HG02970 (cell line): ENCODE results near the gene PLXNB3.
"Not testable (repeated sequence)": the region's sequence is repeated elsewhere in the genome, so short reads cannot be mapped to it uniquely, and the experiment has no call there.

Experiments used
- ATAC-seq: cut with Tn5 transposase; IDR thresholded peaks from one replicate; pipeline ENCODE4 v1.9.1; 2021; ENCODE audit warnings: mild to moderate bottlenecking, moderate library complexity, moderate number of reproducible peaks; ENCODE audit not compliant: unreplicated experiment, low FRiP score

Gene PLXNB3

DNA sequence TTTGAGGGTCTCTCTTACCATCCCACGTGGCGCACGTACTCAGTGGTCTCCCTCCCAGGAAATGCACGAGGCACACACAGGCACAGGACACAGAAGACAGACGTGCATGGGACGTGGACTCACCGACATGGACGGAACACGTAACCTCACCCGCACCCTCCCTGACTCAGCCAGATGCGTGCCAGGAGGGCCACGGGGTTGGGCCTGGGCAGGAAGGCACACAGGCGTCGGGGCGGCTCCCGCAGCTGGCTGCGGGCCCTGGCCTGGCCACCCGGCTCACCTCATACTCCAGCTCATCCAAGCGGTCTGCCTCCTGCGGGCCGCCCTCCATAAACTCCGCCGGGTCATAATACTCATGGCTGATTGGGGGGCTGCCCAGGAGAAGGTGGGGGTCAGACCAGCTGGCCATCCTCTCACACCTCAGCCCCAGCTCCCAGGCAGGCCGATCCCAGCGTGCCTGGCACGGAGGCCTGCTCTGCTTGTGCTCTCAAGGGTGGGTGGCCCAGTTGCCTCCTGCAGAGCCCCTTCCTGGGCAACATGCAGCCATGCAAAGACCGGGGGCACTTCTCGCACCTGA, 43.0 kb downstream of the PLXNB3 start:
- ATAC-seq: no peak

- ATAC-seq: no peak
Observed at GRCh38 chrX:153807976-153808375, 43.9 kb downstream of the PLXNB3 start.

- ATAC-seq: no peak
Observed at GRCh38 chrX:153812220-153812619, 48.2 kb downstream of the PLXNB3 start.

DNA sequence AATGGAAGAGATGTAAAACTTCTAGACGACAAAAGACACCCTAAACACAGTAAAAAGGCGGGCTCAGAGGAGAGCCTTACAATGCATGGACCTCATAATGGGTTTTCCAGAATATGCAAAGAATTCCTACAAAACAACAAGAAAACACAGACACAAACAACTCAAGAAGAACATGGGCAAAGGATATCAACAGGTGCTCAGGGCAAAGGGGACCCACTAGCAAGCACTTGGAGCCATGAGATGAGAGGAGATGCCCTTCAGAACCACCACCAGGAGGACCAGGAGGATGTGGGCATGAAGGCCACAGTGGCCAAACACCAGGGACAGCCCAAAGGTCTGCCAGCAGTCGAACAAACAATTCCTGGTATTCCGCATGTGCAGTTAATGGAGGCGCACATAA, 49.1 kb downstream of the PLXNB3 start:
- no peak for ATAC-seq

GRCh38 chrX:153814591-153815315, 50.7 kb downstream of the PLXNB3 start:
- no peak for ATAC-seq

DNA sequence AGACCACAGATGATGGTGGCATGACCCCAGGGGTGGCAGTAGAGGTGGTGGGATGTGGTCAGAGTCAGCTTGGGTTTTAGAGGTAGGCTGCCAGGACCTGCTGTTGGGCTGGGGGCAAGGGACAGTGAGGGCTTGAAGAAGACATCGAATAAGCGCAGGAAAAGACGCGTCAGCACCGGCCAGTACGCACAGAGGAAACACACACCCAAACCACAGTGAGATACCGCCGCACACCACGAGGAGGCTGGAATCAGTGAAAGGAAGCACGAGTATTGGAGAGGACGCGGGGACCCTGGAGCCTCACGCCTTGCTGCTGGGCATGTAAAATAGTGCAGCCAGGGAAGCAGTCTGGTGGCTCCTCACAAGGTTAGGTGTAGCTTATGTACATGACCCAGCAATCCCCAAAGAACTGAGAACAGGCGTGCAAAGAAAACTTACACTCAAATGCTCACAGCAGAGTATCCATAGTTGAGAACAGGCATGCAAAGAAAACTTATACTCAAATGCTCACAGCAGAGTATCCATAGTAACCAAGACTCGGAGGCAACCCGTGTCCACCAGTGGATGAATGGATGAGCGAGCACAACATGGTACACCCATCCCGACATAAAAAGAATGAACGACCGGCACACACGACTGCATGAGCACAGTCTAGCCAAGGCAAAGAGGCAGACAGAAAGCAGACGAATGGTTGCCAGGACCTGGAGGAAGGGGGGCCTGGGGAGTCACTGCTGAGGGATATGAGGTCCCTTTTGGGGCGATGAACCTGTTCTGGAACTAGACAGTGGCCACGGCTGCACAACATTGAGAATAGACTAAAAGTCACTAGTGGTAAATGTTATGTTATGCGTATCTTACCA, 53.0 kb downstream of the PLXNB3 start:
- no peak for ATAC-seq

DNA sequence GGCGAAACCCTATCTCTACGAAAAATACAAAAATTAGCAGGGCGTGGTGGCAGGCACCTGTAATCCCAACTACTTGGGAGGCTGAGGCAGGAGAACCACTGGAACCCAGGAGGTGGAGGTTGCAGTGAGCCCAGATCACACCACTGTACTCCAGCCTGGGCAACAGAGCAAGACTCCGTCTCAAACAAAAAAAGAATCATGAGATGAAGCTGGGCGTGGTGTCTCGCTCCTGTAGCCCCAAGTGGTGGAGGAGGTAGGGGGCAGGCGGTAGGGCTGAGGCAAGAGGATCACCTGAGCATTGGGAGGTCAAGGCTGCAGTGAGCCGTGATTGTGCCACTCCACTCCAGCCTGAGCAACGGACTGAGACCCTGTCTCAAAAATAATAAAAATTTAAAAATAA, 54.0 kb downstream of the PLXNB3 start:
- not testable (repeated sequence) for ATAC-seq

DNA sequence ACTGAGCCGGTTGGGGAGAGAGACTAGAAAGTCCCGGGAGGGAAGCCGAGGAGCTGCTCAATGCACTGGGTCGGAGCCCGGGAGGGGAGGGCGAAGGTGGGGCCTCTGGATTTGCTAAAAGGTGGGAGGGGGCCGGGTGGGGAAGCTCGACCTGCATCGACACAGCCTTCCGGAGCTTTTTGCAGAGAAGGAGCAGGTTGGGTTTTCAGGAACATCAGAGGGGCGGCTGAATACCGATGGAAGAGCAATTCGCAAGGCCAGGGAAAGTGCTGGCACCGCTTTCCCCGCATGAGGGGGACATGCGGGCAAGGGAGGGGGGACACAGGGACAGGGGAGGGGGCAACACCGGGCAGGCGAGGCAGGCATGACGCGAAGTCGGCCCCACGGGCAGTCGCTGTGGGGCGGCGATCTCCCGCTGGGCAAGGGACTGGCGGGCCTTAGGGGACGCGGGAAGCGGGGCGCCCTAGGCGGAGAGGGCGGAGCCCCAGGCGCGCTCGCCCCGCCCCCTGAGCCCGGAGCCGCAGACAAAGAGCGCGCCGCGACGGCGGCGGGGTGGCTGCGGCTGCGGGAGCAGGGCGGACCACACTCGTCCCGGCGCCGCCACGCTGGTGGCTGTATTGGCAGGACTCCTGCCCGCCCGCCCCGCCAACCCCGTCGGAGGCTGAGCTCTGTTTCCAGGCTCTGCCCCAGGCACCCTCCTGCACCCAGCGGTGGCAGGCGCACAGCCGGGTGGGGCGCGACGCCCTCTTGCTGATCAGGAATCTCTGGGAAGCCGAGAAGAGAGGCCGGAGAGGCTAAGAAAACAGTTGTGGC, 54.7 kb downstream of the PLXNB3 start:
- ATAC-seq: no peak

DNA sequence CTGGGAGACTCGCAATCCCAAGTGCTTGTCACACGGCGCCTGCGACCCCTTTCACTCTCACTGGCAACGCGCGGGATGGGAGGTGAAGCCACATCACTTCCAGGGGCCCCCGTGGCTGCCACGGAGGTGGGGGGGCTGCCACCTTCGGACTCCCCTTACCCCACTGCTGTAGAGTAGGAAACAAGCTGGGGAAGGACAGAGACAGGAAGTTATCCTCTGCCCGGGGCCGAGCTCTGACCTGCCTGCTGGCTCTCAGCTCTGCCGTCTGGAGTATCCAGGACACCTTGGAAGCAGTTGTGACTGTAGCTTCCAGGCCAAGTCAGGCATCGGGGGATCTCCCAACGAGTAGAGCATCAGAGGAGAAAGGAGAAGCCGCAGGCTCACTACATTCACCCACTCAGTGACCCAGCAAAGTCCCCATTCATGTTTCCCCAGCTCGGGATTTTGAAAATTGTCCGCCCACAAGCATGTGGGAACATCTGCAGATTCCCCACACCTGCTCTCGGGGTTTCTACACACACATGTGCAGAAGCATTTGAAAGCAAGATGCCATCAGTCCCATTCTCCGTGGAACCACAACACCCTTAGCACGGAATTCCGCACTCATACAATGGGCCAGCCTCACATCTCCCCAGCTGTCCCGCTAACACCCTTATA, 55.5 kb downstream of the PLXNB3 start:
- ATAC-seq: no peak

DNA sequence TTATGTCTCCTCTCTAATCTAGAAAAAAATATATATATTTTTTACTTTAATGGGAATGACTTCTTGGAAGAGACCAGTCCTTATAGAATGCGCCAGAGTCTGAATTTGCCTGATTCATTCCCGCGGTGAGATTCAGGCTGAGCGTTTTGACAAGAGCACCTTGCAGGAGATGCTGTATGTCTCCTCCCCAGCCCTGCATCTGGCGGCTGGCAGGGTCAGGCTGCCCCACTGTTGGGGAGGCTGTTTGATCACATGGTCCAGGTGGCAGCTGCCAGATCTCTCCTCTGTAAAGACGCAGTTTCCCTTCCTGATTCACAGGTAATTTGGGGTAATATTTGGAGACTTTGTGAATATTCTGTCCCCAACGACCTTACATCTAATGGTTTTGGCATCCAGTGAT, 56.6 kb downstream of the PLXNB3 start:
- no peak for ATAC-seq

DNA sequence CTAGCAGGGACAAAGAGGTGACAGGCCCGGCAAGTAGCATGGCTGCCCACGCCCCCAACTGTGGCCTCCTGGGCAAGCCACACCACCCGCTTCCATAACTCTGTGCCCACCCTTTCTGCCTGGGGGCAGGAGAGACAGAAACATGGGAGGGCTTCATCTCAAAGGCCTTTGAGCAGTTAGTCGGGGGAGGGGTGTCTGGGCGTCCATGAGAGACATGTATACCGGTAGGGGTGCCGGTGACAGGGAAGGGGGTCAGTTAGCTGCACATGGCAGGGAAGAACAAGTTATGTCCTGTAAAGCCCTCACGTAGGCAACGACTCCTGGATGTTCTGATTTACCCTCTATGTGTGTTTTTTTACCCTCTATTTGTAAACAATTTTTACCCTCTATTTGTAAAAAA, 57.0 kb downstream of the PLXNB3 start:
- no peak for ATAC-seq

- ATAC-seq: no peak
Observed at GRCh38 chrX:153824348-153824747, 60.3 kb downstream of the PLXNB3 start.

DNA sequence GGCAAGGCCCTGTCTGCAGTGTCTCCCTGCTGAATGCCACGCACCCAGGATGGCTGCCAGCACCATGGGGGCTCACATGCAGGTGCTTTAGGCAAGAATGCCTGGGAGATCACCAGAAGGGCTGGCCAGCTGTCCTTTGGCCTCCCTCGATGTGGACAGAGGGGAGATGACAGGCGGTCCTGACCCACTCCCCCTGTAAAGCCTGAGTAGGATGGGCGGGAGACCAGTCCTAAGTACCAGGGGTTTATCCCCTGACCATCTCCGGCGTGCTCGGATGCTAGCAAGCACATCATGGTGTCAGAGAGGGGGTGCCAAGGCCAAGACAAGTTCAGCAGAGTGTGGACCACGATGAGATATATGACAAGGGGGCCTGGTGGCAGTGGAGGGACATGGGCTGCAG, 61.0 kb downstream of the PLXNB3 start:
- ATAC-seq: no peak
